ENCODE results near the gene ANTKMT.
"Not testable (repeated sequence)": the region's sequence is repeated elsewhere in the genome, so short reads cannot be mapped to it uniquely, and the experiment has no call there.

Gene ANTKMT

GRCh38 chr16:728131-728889 is 7.4 kb downstream of the ANTKMT start:
- DNase-seq (ENCODE audit: low read depth in 2 of 2): no peak

- no peak for DNase-seq (ENCODE audit: low read depth in 2 of 2)
Observed at GRCh38 chr16:728890-729744, 8.2 kb downstream of the ANTKMT start.

- DNase-seq (ENCODE audit: low read depth in 2 of 2): no peak
Observed at GRCh38 chr16:729768-730665, 9.1 kb downstream of the ANTKMT start.

- no peak for DNase-seq (ENCODE audit: low read depth in 2 of 2)
Observed at GRCh38 chr16:730666-731509, 9.9 kb downstream of the ANTKMT start.

GRCh38 chr16:732332-732731 is 11.4 kb downstream of the ANTKMT start:
- DNase-seq (ENCODE audit: low read depth in 2 of 2): no peak

- no peak for DNase-seq (ENCODE audit: low read depth in 2 of 2)
Observed at GRCh38 chr16:732936-733335, 12.0 kb downstream of the ANTKMT start.

- no peak for DNase-seq (ENCODE audit: low read depth in 2 of 2)
Observed at GRCh38 chr16:733382-734207, 12.6 kb downstream of the ANTKMT start.

- no peak for DNase-seq (ENCODE audit: low read depth in 2 of 2)
Observed at GRCh38 chr16:734208-734980, 13.4 kb downstream of the ANTKMT start.

GRCh38 chr16:734981-735881 is 14.3 kb downstream of the ANTKMT start:
- no peak for DNase-seq (ENCODE audit: low read depth in 2 of 2)

GRCh38 chr16:735982-736453 is 15.1 kb downstream of the ANTKMT start:
- no peak for DNase-seq (ENCODE audit: low read depth in 2 of 2)

- DNase-seq (ENCODE audit: low read depth in 2 of 2): no peak
Observed at GRCh38 chr16:736936-737481, 16.1 kb downstream of the ANTKMT start.

- no peak for DNase-seq (ENCODE audit: low read depth in 2 of 2)
Observed at GRCh38 chr16:739560-740458, 18.9 kb downstream of the ANTKMT start.

GRCh38 chr16:740459-740763 is 19.5 kb downstream of the ANTKMT start:
- no peak for DNase-seq (ENCODE audit: low read depth in 2 of 2)

GRCh38 chr16:740764-741505 is 20.0 kb downstream of the ANTKMT start, which contains the start of gene CIAO3:
CIAO3 (minus strand) TSS chr16:740997; CDS start chr16:740985, 12 bp downstream.
- peak; percentile 80 to 88 for DNase-seq (ENCODE audit: low read depth in 2 of 2)

- DNase-seq (ENCODE audit: low read depth in 2 of 2): no peak
Observed at GRCh38 chr16:741986-742629, 21.2 kb downstream of the ANTKMT start.

- DNase-seq (ENCODE audit: low read depth in 2 of 2): not testable (repeated sequence)
Observed at GRCh38 chr16:742894-743293, 21.9 kb downstream of the ANTKMT start.
